ENCODE measurements around the gene CASP5.

Gene CASP5

DNA sequence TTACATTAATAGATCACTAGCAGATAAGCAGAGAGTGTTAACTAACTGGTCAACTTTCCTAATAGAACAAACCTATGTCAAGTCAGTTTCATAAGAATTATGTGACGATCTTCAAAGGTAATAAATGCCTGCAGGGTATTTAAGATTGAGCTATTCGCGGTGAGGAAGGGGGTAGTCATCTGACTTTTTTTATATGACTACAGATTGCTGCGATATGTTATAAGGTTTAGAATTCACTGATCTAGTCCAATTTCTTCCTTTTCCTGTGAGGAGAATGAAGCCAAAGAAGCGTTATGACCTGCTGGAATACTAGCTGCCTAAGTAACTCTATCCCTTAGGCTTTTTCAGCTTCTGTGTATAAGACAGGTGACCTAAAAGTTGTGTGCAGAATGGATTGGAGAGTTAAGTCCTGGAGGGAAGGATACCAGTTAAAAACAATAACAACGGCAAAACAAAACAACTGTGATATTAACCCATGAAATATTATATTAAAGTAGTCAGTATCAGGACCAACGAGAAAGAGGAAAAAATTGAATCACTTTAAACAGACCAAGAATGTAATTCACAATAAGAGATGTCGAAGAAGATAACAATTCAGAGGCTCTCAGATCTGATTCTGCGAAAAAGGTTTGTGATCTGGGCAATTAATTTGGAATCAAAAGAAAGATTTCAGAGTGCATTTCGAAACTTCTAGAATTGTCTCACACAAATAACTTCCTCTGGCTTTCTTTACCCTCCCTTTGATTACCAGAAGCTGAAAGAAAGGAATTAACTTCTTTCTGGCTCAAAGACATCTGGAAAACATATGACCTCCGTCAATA is 55.2 kb downstream of the CASP5 start (continued):
- TF ChIP-seq ZNF510 (tag by site-specific recombination; IDR thresholded peaks at IDR 0.05; ENCODE audit: insufficient replicate concordance) (no peak), ZNF350 (tag by site-specific recombination; IDR thresholded peaks at IDR 0.05) (no peak), ZNF148 (tag by site-specific recombination; IDR thresholded peaks at IDR 0.05; ENCODE audit: borderline replicate concordance) (no peak), ZIC2 (tag by site-specific recombination; IDR thresholded peaks at IDR 0.05) (no peak)

DNA sequence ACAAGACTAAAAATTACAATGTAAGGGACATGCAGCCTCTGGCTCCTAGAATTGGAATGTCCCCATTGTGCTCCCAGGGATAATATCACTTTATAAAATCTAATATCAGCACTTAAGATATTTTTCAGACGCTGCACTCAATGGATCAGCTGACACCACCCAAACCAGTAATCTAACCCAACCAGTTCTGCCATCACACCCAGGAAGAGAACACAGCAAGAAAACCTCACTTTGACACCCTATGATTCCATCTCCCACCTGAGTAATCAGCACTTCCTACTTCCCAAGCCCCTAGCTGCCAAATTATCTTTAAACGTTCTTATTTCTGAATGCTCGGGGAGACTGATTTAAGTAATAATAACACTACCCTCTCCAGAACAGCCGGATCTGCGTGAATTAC is 57.2 kb downstream of the CASP5 start:
- Histone ChIP-seq H3K27ac (ENCODE audit: extremely low read depth, low read depth, low read length) (no peak overlapping the region), H3K36me3 (ENCODE audit: control insufficient read depth in 2 of 2, insufficient read depth in 1 of 2, low read length in 2 of 2) (no peaks in the 10 kb centered on the region), H3K4me3 (ENCODE audit: low read depth, low read length) (no peak overlapping the region), H3K4me1 (ENCODE audit: control insufficient read depth, insufficient read depth, low read length) (no peaks in the 10 kb centered on the region), H3K9me3 (ENCODE audit: control insufficient read depth, insufficient read depth, low read depth, low read length) (no peaks in the 10 kb centered on the region)
- POLR2A ChIA-PET = no interaction called here
- TF ChIP-seq ZNF530 (tag by site-specific recombination; IDR thresholded peaks at IDR 0.05; ENCODE audit: low read depth) = no peak
- no peak for TF ChIP-seq ZSCAN16 (tag by site-specific recombination; IDR thresholded peaks at IDR 0.05)
- TF ChIP-seq, protein P1, sequence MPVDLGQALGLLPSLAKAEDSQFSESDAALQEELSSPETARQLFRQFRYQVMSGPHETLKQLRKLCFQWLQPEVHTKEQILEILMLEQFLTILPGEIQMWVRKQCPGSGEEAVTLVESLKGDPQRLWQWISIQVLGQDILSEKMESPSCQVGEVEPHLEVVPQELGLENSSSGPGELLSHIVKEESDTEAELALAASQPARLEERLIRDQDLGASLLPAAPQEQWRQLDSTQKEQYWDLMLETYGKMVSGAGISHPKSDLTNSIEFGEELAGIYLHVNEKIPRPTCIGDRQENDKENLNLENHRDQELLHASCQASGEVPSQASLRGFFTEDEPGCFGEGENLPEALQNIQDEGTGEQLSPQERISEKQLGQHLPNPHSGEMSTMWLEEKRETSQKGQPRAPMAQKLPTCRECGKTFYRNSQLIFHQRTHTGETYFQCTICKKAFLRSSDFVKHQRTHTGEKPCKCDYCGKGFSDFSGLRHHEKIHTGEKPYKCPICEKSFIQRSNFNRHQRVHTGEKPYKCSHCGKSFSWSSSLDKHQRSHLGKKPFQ (tag by site-specific recombination; IDR thresholded peaks at IDR 0.05) = no peak
- TF ChIP-seq ZNF138 (tag by site-specific recombination; IDR thresholded peaks at IDR 0.05; ENCODE audit: borderline replicate concordance) = no peak
- TF ChIP-seq ZNF600 (tag by site-specific recombination; IDR thresholded peaks at IDR 0.05) = no peak
- CTCF ChIA-PET = interaction anchor here (0.6 kb wide), 1 partner anchor 421 kb away, joined by 3 read pairs; no protein-coding TSS in a partner anchor

- peak; percentile 91 for TF ChIP-seq SETDB1 (IDR thresholded peaks at IDR 0.05; ENCODE audit: insufficient read length, low read length)
- TF ChIP-seq, protein P1 (tag by site-specific recombination; IDR thresholded peaks at IDR 0.05) = no peak
- Histone ChIP-seq H3K4me1 (ENCODE audit: control insufficient read depth, insufficient read depth, low read length) (no peaks in the 10 kb centered on the region), H3K4me3 (ENCODE audit: low read depth, low read length) (no peak overlapping the region), H3K9me3 (ENCODE audit: control insufficient read depth, insufficient read depth, low read depth, low read length) (no peaks in the 10 kb centered on the region), H3K27ac (ENCODE audit: extremely low read depth, low read depth, low read length) (no peak overlapping the region), H3K36me3 (ENCODE audit: control insufficient read depth in 2 of 2, insufficient read depth in 1 of 2, low read length in 2 of 2) (no peaks in the 10 kb centered on the region)
- CTCF ChIA-PET = no interaction called here
- POLR2A ChIA-PET = no interaction called here
Observed at GRCh38 chr11:104964247-104964646, 58.7 kb downstream of the CASP5 start.

GRCh38 chr11:104962852-104963251 is 60.1 kb downstream of the CASP5 start:
- H3K4me3 ChIP-seq (ENCODE audit: low read depth, low read length) = no peak overlapping the region
- TF ChIP-seq ZNF266 (tag by site-specific recombination; IDR thresholded peaks at IDR 0.05; ENCODE audit: low read depth) = no peak
- no peak for TF ChIP-seq ZNF157 (tag by site-specific recombination; IDR thresholded peaks at IDR 0.05)
- no peak for TF ChIP-seq ZNF16 (tag by site-specific recombination; IDR thresholded peaks at IDR 0.05; ENCODE audit: low read depth)
- TF ChIP-seq ZNF133 (tag by site-specific recombination; IDR thresholded peaks at IDR 0.05) = no peak
- H3K27ac ChIP-seq (ENCODE audit: extremely low read depth, low read depth, low read length) = no peak overlapping the region
- POLR2A ChIA-PET = no interaction called here
- no peaks in the 10 kb centered on the region for H3K4me1 ChIP-seq (ENCODE audit: control insufficient read depth, insufficient read depth, low read length)
- no peaks in the 10 kb centered on the region for H3K36me3 ChIP-seq (ENCODE audit: control insufficient read depth in 2 of 2, insufficient read depth in 1 of 2, low read length in 2 of 2)
- CTCF ChIA-PET = interaction anchor here (0.7 to 1.4 kb wide), 2 partner anchors 19 to 63 kb away, joined by 3 read pairs; no protein-coding TSS in a partner anchor
- H3K9me3 ChIP-seq (ENCODE audit: control insufficient read depth, insufficient read depth, low read depth, low read length) = no peaks in the 10 kb centered on the region
